Activated CD4-positive, alpha-beta T cell treated with anti-CD3 and anti-CD28 coated beads for 48 hours (primary cell): ENCODE data around the gene PHPT1.
"Not testable (repeated sequence)": the region's sequence is repeated elsewhere in the genome, so short reads cannot be mapped to it uniquely, and the experiment has no call there.

Experiments used
- DNase-seq: peaks from one replicate; pipeline ENCODE4 v3.0.0-alpha.2; 2020

PHPT1 gene

GRCh38 chr9:136823136-136824046 lies 25.8 kb upstream of the PHPT1 start:
- DNase-seq = no peak

GRCh38 chr9:136824496-136825225 lies 24.5 kb upstream of the PHPT1 start:
- no peak for DNase-seq

GRCh38 chr9:136825295-136826187 lies 23.7 kb upstream of the PHPT1 start:
- no peak for DNase-seq

- no peak for DNase-seq
These were observed 23.0 kb upstream of the PHPT1 start for GRCh38 chr9:136826188-136826541.

- DNase-seq = no peak
These were observed 22.3 kb upstream of the PHPT1 start for GRCh38 chr9:136826703-136827582.

- DNase-seq = no peak
These were observed 21.3 kb upstream of the PHPT1 start for GRCh38 chr9:136827794-136828473.

- DNase-seq = no peak
These were observed 20.6 kb upstream of the PHPT1 start for GRCh38 chr9:136828474-136829140.

- no peak for DNase-seq
These were observed 19.8 kb upstream of the PHPT1 start for GRCh38 chr9:136829412-136829811.

- no peak for DNase-seq
These were observed 19.0 kb upstream of the PHPT1 start for GRCh38 chr9:136829981-136830885.

GRCh38 chr9:136831002-136831719 lies 18.0 kb upstream of the PHPT1 start:
- DNase-seq = no peak

GRCh38 chr9:136831720-136832104 lies 17.5 kb upstream of the PHPT1 start:
- no peak for DNase-seq

GRCh38 chr9:136832581-136832980 lies 16.6 kb upstream of the PHPT1 start:
- DNase-seq = no peak

- not testable (repeated sequence) for DNase-seq
These were observed 15.7 kb upstream of the PHPT1 start for GRCh38 chr9:136833381-136834048.

GRCh38 chr9:136835162-136835931 lies 13.9 kb upstream of the PHPT1 start:
- DNase-seq = no peak

GRCh38 chr9:136835932-136836904 lies 13.0 kb upstream of the PHPT1 start:
- DNase-seq = no peak

GRCh38 chr9:136837146-136837855 lies 11.9 kb upstream of the PHPT1 start:
- DNase-seq = no peak
